Endothelial cell (in vitro differentiated cells): Measurements from ENCODE around the gene SAMD10. TPM values are rescaled to one million over a fixed set of nuclear protein-coding genes. Genes with fewer than 3 reads are reported as not detected.

ENCODE experiments used
- DNase-seq: peaks from one replicate; pipeline ENCODE4 v3.0.0; 2021; ENCODE audit warnings: low spot score
- H3K27ac Mint-ChIP-seq: one replicate; pipeline ENCODE4 v1.8.0; 2021; ENCODE audit warnings: mixed read lengths, inconsistent platforms; ENCODE audit not compliant: unreplicated experiment
- H3K27me3 Mint-ChIP-seq: one replicate; pipeline ENCODE4 v1.8.0; 2021; ENCODE audit warnings: mild to moderate bottlenecking, moderate library complexity, mixed read lengths, inconsistent platforms; ENCODE audit not compliant: unreplicated experiment
- H3K36me3 Mint-ChIP-seq: one replicate; pipeline ENCODE4 v1.8.0; 2021; ENCODE audit warnings: mild to moderate bottlenecking, low read depth, mixed read lengths, inconsistent platforms; ENCODE audit not compliant: unreplicated experiment
- H3K4me1 Mint-ChIP-seq: one replicate; pipeline ENCODE4 v1.8.0; 2021; ENCODE audit warnings: mild to moderate bottlenecking, mixed read lengths, inconsistent platforms; ENCODE audit not compliant: unreplicated experiment
- H3K4me3 Mint-ChIP-seq: one replicate; pipeline ENCODE4 v1.8.0; 2021; ENCODE audit warnings: mild to moderate bottlenecking, mixed read lengths, inconsistent platforms; ENCODE audit not compliant: unreplicated experiment
- H3K9me3 Mint-ChIP-seq: one replicate; pipeline ENCODE4 v1.8.0; 2021; ENCODE audit warnings: mixed read lengths, inconsistent platforms; ENCODE audit not compliant: unreplicated experiment
- total RNA-seq: library from RNA; stranded (reverse); fragmentation: NEBNext Ultra II Directional; extraction: Animal tissue kit (Norgen Biotek cat#: 25700); gene quantifications from one replicate; pipeline ENCODE4 v1.2.1, GENCODE V29; 2021; ENCODE audit not compliant: unreplicated experiment
- TF ChIP-seq, protein P1 (sequence below): fragments of 200-600 bp; sonication (generic); IDR thresholded peaks from one replicate; pipeline ENCODE4 v1.5.0; 2021; ENCODE audit warnings: antibody characterized with exemption; ENCODE audit not compliant: unreplicated experiment

The SAMD10 gene
- total RNA-seq, 1 donor from 2014 or later = 5.0 TPM

DNA sequence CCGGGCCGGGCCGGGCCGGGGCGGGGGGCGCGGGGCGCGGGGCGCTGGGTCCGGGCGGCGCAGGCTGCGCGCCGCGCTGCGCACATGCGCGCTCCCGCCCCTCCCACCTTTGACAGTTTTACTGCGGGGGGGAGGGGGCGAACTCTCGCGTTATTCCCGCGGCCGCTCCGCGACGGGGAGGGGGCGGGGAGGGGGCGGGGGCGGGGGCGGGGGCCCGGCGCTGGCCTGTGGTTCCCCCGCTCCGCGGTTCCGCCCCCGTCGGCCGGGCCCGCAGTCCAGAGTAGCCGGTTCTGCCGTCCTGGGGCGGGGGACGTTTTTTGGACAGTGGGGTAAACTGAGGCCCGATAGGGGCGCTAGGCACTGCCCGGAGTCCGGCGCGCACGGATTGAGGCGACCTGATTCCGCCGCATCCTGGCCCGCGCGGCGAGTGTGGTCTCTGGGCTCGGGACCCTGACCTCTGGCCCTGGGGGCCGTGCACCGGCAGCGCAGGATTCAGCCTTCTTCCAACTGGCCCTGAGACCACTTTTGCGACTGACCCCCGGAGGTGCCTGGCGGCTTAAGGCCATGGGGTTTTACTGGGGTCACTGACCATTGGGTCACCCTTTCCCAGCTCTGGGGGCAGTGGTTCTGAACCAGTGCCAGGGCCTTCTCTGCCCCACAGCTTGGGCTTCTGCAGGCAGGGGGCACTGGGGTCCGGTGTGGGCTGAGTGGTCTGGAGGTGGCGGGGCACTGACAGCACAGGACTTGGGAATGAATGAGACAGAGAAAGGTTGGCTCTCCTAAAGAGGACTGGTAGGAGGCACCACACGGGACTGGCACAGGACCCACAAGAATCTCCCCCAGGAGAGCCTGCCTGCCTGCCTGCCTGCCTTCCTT, 9.4 kb downstream of the SAMD10 start, which contains the start of gene ZNF512B:
ZNF512B (minus strand) TSS at position 93 of the 876 bp plus-strand sequence. CDS start 1,980 bp downstream, outside the sequence.
- Mint-ChIP-seq H3K4me1 (peaks cover 17% of the 10 kb centered on the region), H3K36me3 (peaks cover 15% of the 10 kb centered on the region), H3K27ac (no peak within 1 kb of the TSS), H3K9me3 (no peaks in the 10 kb centered on the region), H3K4me3 (peak within 1 kb of the TSS; percentile 90), H3K27me3 (peaks cover 3% of the 10 kb centered on the region)
- DNase-seq = peak; percentile 76
- TF ChIP-seq, protein P1, sequence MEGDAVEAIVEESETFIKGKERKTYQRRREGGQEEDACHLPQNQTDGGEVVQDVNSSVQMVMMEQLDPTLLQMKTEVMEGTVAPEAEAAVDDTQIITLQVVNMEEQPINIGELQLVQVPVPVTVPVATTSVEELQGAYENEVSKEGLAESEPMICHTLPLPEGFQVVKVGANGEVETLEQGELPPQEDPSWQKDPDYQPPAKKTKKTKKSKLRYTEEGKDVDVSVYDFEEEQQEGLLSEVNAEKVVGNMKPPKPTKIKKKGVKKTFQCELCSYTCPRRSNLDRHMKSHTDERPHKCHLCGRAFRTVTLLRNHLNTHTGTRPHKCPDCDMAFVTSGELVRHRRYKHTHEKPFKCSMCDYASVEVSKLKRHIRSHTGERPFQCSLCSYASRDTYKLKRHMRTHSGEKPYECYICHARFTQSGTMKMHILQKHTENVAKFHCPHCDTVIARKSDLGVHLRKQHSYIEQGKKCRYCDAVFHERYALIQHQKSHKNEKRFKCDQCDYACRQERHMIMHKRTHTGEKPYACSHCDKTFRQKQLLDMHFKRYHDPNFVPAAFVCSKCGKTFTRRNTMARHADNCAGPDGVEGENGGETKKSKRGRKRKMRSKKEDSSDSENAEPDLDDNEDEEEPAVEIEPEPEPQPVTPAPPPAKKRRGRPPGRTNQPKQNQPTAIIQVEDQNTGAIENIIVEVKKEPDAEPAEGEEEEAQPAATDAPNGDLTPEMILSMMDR = no peak

DNA sequence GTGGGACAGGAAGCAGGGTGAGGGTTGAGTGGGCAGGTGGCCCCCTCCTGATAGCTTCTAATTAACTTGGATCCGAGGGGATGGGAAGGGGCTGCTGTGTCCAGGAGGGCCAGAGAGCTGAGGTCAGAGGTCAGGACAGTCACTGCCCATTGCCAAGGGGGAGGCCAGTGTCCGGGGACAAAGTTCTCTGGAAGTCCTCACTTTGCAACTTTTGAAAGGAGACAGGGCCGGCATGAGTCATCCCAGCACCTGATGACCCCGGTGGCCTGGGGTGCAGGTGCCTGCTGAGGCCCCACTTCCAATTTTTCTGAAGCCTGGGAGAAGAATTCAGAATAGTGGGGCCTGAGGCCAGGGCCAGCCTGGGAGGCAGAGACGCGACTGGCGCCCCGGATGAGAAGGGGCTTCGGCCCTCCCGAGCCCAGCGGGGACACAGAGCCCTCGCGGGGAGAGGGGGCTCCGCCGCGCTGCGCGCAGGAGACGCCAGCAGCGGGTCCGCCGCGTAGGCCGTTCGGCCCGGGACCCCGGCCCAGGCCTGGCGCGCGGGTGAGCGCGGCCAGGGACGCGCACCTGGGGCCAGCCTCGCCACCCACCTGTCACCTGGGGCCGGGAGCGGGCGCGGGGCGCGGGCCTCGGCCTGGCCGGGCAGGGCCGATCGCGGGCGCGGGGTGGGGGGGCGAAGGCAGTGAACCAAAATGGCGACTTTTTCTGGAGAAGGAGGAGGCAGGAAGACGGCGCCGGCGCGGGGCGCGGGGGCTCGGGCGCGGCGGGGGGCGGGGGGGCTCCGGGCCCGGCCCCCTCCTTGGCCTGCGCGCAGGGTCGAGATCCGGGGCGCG, 10.3 kb downstream of the SAMD10 start:
- Mint-ChIP-seq H3K36me3 (peaks cover 15% of the 10 kb centered on the region), H3K4me1 (peaks cover 17% of the 10 kb centered on the region), H3K27me3 (peaks cover 3% of the 10 kb centered on the region), H3K9me3 (no peaks in the 10 kb centered on the region), H3K27ac (no peak overlapping the region), H3K4me3 (peak overlapping the region; percentile 90)
- TF ChIP-seq, protein P1 = no peak
- DNase-seq = peak; percentile 43

DNA sequence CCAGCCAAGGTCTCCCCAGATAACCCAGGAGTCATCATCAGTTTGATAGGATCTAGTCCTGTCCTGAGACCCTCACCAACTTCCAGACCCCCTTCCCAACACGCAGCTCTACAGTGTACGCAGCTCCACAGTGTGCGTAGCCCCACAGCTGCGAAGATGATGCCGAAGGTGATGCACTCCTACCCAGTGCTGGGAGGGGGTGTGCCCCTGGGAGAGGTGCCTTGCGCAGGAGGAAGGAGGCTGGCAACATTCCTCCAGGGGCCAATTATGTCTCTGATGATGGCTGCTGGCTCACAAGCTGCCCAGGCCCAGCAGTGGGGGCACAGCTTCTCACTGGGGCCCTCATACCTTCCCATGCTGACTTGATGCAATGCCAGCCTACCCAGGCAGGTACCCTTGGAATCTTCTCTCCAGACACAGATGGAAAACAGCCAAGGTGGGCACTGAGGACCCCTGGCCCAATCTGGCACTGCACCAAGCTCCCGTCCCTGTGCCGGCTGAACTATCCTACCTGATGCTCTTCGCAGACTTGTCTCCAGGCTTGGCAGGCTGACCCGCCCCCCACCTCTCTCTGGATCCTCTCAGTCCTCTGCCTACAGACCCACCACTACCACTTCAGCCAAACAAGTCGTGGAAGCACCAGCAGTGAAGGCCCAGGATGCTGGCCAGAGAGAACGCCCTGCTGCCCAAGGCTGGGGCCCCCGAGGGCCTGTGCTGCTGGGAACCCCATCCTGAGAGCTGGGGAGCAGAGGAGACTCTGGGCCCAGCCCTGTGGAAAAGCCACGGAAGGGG, 11.1 kb downstream of the SAMD10 start:
- no peak overlapping the region for H3K27ac Mint-ChIP-seq
- TF ChIP-seq, protein P1 = no peak
- H3K9me3 Mint-ChIP-seq = no peaks in the 10 kb centered on the region
- DNase-seq = no peak
- H3K27me3 Mint-ChIP-seq = peaks cover 3% of the 10 kb centered on the region
- peak overlapping the region; percentile 90 for H3K4me3 Mint-ChIP-seq
- peaks cover 14% of the 10 kb centered on the region for H3K4me1 Mint-ChIP-seq
- peaks cover 12% of the 10 kb centered on the region for H3K36me3 Mint-ChIP-seq

DNA sequence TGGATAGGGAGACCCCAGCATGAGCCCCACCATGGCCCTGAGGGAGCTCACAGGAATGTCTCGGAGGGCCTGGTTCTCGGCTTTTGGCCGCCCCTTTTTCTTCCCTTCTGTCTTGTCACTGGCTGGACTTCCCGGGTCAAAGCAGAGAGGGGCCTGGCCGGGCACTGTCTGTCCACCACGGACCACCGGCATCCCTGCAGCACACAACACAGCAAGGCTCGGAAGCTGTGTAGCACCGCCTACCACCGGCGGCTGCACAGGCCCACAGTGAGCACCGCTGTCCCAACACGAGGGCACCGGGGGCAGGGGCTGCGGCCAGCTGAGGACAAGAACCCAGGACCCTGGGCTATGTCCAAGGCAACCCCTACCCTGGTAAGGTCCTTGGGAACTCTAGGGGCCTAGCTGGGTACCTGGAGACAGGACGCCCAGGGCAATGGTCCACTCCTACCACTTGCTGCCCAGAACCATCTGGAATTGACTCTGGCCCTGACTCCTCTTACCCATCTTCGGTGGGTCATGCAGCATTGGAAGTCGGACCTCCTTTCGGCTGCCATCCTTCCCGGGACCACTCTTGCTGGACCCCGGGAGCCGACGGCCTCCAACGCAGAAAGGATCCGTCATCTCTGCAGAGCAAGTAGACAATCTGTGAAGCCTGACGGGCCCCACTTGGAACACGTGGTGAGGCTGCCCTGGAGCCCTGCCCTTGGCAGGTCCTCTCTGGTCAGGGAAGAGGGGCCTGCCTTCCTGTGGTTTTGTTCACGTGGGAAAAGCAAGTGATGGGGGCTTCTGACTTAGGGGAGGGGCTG, 11.9 kb downstream of the SAMD10 start:
- H3K27ac Mint-ChIP-seq = no peak overlapping the region
- no peak overlapping the region for H3K4me3 Mint-ChIP-seq
- H3K4me1 Mint-ChIP-seq = peaks cover 8% of the 10 kb centered on the region
- no peak for DNase-seq
- no peaks in the 10 kb centered on the region for H3K9me3 Mint-ChIP-seq
- TF ChIP-seq, protein P1 = no peak
- peaks cover 9% of the 10 kb centered on the region for H3K36me3 Mint-ChIP-seq
- H3K27me3 Mint-ChIP-seq = peaks cover 2% of the 10 kb centered on the region
